GM21515 (cell line): ENCODE measurements around the gene OAS2.
"Not testable (repeated sequence)": the region's sequence is repeated elsewhere in the genome, so short reads cannot be mapped to it uniquely, and the experiment has no call there.

Experiments used
- ATAC-seq: cut with Tn5 transposase; IDR thresholded peaks from one replicate; pipeline ENCODE4 v1.9.1; 2021; ENCODE audit not compliant: unreplicated experiment

The OAS2 gene

DNA sequence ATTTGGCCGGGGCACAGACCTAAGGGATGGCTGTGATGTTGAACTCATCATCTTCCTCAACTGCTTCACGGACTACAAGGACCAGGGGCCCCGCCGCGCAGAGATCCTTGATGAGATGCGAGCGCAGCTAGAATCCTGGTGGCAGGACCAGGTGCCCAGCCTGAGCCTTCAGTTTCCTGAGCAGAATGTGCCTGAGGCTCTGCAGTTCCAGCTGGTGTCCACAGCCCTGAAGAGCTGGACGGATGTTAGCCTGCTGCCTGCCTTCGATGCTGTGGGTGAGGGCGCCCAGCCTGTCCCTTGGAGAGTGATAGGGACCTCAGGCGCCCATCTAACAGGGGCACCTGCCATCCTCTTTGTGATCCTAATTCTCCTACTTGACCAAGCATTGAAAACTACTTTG lies 27.6 kb upstream of the OAS2 start:
- no peak for ATAC-seq

DNA sequence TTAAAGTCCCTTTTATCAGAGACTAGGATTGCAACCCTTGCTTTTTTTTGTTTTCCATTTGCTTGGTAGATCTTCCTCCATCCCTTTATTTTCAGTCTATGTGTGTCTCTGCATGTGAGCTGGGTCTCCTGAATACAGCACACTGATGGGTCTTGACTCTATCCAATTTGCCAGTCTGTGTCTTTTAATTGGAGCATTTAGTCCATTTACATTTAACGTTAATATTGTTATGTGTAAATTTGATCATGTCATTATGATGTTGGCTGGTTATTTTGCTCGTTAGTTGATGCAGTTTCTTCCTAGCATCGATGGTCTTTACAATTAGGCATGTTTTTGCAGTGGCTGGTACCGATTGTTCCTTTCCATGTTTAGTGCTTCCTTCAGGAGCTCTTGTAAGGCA lies 21.2 kb upstream of the OAS2 start:
- ATAC-seq, result not testable (repeated sequence)

DNA sequence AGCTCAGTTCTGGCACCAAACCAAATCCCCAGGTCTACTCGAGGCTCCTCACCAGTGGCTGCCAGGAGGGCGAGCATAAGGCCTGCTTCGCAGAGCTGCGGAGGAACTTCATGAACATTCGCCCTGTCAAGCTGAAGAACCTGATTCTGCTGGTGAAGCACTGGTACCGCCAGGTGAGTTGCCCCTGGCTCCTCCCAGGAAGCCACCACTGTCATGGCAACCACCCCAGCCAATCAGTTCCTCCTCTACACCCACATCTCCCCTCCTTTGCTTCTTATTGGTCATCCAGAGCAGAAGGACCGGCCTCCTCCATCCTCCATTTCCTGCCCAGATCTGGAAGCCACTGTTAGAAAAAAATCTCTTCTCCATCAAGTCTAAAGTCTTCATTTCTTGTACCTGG lies 17.2 kb upstream of the OAS2 start:
- ATAC-seq, result no peak

DNA sequence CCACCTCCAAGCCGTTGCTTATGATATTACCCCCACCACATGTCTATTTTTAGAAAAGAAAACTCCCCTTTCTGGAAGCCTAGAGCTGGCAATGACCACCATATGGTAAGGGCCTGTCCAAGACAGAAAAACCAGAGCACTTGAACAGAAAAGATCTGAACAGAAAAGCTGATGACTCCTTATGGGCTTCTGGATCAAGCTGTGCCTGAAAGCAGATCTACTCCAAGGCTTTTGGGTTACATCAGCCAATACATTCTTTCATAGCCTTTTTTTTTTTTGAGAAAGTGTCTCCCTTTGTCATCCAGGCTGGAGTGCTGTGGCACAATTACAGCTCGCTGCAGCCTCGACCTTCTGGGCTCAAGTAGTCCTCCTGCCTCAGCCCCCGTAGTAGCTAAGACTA lies 16.8 kb upstream of the OAS2 start:
- no peak for ATAC-seq

DNA sequence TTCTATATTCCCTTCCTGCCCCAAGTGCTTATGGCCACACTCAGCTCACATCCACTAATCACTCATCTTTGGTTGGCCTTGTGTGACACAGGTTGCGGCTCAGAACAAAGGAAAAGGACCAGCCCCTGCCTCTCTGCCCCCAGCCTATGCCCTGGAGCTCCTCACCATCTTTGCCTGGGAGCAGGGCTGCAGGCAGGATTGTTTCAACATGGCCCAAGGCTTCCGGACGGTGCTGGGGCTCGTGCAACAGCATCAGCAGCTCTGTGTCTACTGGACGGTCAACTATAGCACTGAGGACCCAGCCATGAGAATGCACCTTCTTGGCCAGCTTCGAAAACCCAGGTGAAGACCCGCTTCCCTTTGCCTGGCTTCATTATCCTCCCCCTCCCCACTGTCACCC lies 15.8 kb upstream of the OAS2 start:
- no peak for ATAC-seq

DNA sequence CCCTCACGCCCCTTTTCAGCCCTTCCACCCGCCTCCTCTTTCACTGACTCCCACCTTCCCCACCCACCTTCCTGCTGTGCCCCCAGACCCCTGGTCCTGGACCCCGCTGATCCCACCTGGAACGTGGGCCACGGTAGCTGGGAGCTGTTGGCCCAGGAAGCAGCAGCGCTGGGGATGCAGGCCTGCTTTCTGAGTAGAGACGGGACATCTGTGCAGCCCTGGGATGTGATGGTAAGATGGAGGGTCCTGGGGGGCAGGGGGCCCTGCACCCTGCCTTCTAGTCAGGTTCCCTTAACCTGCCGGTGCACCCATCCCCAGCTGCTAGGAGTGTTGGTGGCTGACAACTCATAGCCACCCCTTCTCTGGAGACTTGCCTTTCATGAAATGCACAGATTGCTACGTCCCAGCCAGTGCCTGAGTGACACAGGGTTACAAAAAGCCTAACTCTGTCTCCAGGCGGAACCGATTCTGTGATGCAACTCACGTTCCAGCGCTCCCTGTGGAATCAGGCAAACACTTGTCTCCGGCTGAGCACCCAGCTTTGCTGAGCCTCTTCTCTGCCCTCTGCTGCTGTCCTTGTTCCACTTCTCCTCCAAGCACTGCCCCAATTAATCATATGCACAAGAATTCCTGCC lies 15.0 kb upstream of the OAS2 start:
- no peak for ATAC-seq

DNA sequence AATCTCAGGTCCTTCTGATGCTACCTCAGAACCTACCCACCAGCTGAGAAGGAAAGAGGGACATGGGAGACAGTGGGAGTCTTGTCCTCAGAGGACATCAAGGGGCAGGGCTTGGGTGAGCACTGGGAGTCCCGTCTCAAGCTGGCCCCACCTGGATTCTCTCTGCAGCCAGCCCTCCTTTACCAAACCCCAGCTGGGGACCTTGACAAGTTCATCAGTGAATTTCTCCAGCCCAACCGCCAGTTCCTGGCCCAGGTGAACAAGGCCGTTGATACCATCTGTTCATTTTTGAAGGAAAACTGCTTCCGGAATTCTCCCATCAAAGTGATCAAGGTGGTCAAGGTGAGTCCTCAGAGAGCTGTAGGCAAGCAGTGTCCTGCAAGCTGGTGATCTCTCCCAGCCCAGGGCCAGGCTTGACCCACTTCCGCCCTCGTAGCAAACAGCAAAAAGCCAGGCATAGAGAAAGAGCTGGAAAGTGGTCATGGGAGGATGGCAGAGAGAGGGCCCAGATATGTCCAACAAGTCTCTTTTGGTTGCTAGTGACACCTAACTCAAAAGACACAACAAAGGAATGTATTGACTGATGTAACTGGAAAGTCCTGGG lies 14.2 kb upstream of the OAS2 start:
- ATAC-seq, result no peak

DNA sequence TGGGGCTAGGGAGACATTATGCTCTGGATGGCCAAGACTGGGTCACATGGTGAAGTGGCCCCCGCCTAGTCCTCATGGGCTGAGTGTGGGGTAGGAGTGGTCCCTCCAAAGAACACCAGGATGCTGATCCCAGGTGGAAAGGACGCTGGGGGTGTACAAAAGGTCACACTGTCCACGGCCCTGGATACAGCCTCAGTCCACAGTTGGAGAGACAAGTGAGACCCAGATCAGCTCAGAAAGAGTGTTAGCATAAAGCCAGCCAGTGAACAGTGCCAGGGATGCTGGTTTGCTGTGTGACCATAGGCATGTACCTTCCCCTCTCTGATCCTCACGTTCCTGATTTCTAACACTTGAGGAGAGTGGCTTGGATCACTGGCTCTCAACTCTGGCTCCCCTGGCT lies 13.4 kb upstream of the OAS2 start:
- ATAC-seq, result no peak

DNA sequence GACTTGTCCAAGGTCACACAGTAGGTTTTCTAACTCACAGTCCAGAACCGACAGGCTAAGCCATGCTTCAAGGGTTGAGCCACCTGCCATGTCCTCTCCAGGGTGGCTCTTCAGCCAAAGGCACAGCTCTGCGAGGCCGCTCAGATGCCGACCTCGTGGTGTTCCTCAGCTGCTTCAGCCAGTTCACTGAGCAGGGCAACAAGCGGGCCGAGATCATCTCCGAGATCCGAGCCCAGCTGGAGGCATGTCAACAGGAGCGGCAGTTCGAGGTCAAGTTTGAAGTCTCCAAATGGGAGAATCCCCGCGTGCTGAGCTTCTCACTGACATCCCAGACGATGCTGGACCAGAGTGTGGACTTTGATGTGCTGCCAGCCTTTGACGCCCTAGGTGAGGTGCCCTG lies 12.7 kb upstream of the OAS2 start:
- no peak for ATAC-seq

DNA sequence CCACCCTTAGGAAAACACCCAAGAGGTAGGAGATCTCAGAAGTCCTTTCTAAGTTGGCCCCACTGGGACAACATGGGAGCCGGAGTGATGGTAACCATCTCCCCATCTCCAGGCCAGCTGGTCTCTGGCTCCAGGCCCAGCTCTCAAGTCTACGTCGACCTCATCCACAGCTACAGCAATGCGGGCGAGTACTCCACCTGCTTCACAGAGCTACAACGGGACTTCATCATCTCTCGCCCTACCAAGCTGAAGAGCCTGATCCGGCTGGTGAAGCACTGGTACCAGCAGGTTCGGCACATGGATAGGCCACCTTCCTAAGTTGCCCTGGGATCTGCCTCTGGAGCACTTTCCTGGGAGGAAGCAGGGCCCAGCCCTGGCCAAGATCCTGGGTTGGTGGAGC lies 11.0 kb upstream of the OAS2 start:
- no peak for ATAC-seq

DNA sequence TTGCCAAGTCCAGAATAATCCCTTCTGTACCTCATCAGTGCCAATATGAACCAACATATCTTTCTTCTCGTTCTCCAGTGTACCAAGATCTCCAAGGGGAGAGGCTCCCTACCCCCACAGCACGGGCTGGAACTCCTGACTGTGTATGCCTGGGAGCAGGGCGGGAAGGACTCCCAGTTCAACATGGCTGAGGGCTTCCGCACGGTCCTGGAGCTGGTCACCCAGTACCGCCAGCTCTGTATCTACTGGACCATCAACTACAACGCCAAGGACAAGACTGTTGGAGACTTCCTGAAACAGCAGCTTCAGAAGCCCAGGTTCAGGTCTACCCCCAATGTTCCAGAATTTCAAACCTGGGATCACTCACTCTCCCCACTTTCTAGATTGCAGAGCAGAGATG lies 10.5 kb upstream of the OAS2 start:
- no peak for ATAC-seq

DNA sequence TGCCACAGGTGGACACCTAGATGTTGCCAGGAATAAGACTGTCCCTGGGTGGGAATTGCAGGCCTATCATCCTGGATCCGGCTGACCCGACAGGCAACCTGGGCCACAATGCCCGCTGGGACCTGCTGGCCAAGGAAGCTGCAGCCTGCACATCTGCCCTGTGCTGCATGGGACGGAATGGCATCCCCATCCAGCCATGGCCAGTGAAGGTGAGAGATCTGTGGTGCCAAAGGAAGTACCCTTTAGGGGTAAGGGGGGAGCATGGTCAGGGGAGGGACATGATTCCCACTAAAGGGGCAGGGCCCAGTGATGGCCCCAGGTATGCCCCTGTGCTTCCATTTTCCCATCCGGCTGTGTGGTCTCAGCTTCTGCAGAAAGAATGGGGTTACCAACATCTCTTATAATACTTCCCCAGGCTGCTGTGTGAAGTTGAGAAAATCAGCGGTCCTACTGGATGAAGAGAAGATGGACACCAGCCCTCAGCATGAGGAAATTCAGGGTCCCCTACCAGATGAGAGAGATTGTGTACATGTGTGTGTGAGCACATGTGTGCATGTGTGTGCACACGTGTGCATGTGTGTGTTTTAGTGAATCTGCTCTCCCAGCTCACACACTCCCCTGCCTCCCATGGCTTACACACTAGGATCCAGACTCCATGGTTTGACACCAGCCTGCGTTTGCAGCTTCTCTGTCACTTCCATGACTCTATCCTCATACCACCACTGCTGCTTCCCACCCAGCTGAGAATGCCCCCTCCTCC lies 8.6 kb upstream of the OAS2 start:
- ATAC-seq, result no peak

DNA sequence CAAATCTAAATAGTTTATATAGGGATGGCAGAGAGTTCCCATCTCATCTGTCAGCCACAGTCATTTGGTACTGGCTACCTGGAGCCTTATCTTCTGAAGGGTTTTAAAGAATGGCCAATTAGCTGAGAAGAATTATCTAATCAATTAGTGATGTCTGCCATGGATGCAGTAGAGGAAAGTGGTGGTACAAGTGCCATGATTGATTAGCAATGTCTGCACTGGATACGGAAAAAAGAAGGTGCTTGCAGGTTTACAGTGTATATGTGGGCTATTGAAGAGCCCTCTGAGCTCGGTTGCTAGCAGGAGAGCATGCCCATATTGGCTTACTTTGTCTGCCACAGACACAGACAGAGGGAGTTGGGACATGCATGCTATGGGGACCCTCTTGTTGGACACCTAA lies 7.9 kb upstream of the OAS2 start:
- no peak for ATAC-seq

DNA sequence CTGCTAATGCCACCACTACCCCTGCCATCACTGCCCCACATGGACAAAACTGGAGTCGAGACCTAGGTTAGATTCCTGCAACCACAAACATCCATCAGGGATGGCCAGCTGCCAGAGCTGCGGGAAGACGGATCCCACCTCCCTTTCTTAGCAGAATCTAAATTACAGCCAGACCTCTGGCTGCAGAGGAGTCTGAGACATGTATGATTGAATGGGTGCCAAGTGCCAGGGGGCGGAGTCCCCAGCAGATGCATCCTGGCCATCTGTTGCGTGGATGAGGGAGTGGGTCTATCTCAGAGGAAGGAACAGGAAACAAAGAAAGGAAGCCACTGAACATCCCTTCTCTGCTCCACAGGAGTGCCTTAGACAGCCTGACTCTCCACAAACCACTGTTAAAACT lies 7.1 kb upstream of the OAS2 start:
- no peak for ATAC-seq

DNA sequence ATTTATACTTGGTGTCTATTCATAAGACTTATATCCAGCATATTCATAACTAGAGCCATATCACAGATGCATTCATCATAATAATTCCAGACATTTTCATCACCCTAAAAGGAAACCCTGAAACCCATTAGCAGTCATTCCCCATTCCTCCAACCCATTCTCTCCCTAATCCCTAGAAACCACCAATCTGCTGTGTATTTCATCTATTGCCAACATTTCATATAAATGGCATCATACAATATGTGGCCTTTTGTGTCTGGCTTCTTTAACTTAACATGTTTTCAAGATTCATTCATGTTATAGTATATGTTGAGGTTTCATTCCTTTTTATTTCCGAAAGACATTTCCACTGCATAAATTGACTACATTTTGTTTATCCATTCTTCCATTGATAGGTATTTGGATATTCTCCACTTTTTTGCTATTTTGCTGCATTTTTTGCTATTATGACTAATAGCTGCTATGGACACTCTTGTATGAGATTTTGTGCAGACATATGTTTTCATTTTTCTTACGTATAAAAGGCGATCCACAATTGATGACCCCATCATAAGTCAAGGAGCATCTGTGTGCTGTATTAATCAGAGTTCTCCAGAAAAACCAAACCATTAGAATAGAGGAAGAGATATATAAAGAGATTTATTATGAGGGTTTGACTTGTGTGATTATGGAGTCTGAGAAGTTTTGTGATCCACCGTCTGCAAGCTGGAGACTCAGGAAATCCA lies 5.1 kb upstream of the OAS2 start:
- no peak for ATAC-seq

DNA sequence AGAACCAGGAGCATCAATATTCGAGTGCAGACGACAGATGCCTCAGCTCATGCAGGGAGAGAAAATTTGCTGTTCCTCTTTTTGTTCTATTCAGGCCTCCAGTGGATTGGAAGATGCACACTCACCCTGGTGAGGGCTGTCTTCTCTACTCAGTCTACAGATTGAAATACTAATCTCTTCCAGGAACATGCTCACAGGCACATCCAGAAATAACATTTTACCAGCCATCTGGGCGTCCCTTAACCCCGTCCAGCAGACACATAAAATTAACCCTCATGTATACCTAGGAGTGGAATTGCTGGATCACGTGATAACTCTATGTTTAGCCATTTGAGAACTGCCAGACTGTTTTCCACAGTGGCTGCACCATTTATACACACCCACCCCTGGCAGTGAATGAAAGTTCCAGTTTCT lies 4.5 kb upstream of the OAS2 start:
- ATAC-seq, result no peak

DNA sequence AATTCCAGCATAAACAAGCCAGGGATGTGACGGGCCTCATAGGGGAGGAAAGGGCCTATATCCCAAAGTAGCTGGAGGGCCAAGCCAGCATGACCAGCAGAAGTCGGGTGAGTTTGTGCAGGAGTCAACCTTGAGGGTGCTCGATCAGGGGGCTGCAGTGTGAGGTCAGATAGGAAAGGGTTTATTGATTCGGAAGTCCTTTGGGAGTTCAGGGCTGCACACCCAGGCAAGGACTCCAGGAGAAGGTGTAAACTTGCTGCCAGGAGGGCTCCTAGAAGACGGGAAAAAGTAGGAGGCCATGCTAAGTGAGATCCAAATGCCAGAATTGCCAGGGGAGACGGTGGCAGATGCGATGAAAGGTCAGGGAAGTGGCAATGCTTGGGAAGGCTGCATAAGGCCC lies 3.4 kb upstream of the OAS2 start:
- ATAC-seq, result no peak

DNA sequence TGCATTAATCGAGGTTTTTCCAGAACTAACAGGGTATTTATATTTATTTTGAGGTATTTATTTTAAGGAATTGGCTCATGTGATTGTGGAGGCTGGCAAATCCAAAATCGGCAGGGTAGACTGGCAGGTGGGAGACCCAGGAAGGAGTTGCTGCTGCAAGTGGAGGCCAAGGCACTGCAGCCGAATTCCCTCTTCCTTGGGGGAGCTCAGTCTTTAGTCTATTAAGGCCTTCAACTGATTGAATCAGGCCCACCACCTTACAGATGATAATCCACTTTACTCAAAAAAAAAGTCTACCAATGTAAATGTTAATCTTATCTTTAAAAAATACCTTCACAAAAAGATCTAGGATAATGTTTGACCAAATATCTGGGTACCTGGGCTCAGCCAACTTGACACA lies 1.2 kb upstream of the OAS2 start:
- ATAC-seq, result no peak

DNA sequence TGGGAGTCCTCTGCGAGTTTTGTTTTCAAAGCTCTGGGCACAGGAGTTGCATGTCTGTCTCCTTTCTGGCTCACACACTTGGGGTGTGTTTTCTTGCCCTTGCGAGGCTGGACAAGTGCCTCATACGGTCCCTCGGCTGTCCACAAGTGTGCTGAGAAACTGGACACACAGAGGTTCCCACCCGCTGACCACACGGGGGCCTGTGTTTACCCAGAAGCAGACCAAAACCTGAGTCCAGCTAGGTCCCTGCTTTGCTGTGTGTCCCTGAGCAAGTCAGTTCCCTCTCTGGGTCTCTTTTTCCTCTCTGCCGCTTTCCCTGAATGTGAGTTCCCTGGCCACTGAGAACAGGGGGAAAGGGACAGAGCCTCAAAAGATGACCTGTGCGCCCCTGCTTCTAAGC lies 678 bp upstream of the OAS2 start:
- no peak for ATAC-seq

DNA sequence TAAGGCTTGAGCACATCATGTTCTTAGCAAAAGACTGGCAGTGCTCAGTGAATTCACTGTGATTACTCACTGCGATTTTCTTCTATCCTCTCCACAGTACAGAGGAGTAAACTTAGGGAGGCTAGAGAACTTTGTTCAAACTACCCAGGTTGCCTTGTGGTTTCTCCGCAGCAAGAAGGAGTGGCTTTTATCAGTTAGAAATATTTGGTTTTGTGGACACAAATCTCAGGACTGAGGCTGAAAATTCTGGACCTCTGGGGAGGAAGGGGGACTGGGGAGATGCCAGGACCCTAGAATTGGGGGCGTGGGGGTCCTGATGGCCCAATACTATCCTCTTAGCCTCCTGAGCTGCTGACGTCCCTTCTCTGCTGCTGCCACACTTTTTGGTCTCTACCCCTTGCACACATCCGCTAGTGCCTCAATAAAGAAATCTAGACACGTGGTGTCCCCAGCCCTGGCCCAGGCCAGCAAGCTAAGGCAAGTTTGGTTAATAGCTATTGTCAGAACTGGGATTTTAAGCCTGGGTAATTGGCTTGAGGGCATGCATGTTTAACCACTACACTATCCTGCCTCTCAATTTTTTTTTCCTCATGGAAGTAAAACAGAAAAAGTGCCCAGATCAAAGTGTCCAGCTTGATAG lies 842 bp downstream of the OAS2 start:
- no peak for ATAC-seq

DNA sequence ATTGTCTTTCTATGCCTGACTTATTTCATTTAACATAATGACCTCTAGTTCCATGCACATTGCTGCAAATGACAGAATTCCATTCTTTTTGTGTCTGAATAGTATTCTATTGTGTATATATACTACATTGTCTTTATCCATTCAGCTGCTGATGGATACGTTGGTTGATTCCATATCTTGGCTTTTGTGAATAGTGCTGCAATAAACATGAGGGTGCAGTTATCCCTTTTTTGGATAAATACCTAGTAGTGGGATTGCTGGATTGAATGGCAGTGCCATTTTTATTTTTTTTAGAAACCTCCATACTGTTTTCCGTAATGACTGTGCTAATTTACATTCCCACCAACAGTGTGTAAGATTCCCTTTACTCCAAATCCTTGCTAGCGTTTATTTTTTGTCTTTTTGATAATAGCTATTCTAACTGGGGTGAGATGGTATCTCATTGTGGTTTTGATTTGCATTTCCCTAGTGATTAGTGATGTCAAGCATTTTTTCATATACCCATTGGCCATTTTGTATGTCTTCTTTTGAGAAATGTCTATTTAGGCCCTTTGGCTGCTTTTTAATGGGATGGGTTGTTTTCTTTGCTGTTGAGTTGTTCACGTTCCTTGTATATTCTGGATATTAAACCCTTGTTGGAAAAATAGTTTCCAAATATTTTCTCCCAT lies 2.3 kb downstream of the OAS2 start:
- no peak for ATAC-seq
